Stimulated activated CD4-positive, alpha-beta T cell treated with anti-CD3 and anti-CD28 coated beads, Interleukin-1b, Interleukin-23, amount 100 ng/mL, for 48 hours (primary cell): ENCODE measurements around the gene PACS2.

ENCODE experiments used
- DNase-seq: peaks from one replicate; pipeline ENCODE4 v3.0.0-alpha.2; 2020

PACS2 gene

DNA sequence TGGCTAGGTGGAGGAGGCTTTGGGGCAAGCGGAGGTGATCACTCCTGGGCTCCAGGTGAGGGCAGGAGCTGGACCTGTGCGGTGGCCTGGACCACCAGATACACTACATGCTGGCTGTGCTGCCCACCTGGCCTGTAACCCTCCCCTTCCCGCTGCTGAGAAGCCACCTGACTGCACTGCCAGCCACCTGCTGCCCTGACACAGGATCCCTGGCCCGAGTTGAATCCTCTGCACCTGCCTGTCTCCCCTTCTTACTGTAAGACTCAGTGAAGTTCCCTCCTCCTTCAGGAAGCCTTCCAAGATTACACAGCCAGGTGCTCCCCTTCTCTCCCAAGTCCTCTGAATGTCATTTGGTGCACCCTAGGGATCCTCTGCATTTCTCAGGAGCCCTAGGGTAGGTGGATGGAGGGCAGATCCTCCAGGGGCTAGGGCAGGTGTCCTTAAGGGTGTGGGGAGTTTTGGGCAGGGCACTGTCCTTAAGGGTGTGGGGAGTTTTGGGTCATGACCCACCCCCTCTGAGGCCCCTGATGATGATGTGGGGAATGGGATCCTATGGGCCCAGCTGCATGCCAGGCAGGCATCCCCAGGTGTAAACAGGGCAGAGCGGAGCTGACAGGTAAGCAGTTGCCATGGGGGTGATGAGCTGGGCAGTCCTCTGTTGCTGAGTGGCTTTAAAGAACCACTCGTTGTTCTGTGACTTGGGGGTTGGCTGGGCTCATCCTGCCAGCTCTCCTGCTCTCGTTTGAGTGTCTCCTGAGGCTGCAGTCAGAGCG lies 98.4 kb downstream of the PACS2 start:
- no peak for DNase-seq

GRCh38 chr14:105413544-105413886 lies 99.0 kb downstream of the PACS2 start:
- no peak for DNase-seq

GRCh38 chr14:105414456-105415371 lies 100.2 kb downstream of the PACS2 start:
- peak; percentile 77 for DNase-seq

DNA sequence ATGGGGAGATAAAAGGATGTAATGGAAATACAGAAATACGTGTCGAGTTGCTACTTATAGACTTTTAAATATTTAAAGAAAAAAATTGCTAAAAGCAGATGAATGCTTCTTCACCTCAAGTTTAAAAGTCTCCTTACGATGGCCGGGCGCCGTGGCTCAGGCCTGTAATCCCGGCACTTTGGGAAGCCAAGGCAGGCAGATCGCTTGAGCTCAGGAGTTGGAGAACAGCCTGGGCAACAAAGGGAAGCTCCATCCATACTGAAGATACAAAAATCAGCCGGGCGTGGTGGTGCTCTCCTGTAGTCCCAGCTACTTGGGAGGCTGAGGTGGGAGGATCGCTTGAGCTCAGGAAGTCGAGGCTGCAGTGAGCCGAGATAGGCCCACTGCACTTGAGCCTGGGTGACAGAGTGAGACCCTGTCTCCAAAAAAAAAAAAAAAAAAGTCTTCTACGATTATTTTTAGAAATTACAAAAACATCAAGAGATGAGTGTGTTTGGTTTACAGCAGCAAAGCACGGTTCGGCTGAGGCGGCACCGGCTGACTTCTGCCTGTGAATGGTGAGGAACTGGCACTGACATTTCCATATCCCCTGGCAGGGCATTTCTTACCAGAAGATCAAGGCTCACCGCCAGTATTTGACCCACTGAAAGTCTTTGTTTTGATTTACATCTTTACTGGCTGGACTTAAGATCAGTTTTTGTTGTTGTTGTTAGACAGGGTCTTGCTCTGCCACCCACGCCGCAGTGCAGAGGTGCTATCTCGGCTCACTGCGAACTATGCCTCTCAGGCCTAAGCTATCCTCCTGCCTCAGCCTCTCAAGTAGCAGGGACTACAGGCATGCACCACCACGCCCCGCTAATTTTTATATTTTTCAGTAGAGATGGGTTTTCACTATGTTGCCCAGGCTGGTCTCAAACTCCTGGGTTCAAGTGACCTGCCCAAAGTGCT lies 101.2 kb downstream of the PACS2 start:
- DNase-seq, result no peak

GRCh38 chr14:105416671-105417070 lies 102.1 kb downstream of the PACS2 start:
- no peak for DNase-seq

DNA sequence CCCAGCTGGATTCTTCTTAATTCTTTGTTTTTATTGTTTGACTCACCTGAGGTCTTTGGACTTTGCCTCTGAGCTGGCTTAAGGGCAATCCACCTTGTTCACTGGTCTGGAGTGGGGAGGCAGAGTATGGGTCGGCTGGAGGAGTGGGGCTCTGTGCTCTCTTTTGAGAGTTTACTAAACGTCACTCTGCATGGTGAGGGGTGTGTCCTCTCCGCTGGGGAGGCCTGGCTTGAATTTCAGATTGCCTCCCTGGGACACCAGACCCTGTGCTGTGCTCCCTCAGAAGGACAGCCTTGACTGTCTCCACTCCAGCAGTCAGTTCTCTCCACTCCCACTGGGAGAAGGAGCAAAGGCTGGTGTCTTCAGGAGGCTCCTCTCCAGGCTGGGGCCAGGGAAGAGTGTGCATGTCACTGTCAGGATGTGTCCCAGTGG lies 103.2 kb downstream of the PACS2 start:
- DNase-seq, result no peak

GRCh38 chr14:105418269-105419194 lies 104.0 kb downstream of the PACS2 start:
- DNase-seq, result no peak

GRCh38 chr14:105419195-105420091 lies 104.9 kb downstream of the PACS2 start, which contains the start of gene MTA1:
TSS of gene MTA1 (plus strand) at chr14:105419827. CDS start at chr14:105420036, 209 bp downstream.
- DNase-seq, result no peak

DNA sequence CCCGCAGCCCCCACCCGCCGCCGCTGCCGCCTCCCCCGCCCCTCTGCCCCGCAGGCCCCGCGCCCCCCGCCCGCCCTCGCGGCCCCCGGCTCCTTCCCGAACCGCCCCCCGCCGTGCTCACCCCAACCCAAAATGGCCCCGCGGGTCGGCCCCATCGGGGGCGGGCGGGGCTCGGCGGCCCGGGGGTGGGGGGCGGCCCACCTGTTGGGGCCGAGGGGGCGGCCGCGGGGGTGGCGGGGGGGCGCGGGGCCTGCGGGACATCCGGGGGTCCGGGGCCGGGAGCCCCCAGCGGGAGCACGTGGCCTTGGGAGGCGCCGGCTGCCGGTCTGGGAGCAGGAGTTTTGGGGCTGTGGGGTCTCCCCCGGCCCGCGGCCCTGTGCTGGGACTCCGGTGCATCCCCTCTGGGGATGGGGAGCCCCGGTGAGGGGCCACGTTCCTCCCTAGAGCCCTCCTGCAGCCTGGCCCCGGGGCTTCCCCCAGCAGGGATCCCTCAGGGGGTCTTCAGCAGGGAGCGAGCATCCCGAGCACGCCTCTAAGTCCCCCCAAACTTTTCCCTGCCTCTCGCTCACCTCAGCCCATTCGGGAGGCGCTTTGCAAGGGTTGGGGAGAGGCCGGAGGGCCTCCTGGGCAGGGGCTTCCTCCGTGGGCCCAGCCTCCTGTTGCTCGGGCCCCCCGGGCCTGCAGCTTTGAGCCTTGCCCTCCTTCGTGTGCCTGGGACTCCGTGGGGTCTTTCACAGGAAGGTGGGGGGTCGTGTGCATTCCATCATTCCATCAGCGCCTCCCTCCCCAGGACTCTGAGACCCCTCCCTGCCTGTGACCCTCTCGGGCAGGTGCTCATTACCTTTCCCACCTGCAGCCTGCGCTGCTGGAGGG lies 105.8 kb downstream of the PACS2 start:
- no peak for DNase-seq

GRCh38 chr14:105420974-105421674 lies 106.6 kb downstream of the PACS2 start:
- DNase-seq, result no peak

DNA sequence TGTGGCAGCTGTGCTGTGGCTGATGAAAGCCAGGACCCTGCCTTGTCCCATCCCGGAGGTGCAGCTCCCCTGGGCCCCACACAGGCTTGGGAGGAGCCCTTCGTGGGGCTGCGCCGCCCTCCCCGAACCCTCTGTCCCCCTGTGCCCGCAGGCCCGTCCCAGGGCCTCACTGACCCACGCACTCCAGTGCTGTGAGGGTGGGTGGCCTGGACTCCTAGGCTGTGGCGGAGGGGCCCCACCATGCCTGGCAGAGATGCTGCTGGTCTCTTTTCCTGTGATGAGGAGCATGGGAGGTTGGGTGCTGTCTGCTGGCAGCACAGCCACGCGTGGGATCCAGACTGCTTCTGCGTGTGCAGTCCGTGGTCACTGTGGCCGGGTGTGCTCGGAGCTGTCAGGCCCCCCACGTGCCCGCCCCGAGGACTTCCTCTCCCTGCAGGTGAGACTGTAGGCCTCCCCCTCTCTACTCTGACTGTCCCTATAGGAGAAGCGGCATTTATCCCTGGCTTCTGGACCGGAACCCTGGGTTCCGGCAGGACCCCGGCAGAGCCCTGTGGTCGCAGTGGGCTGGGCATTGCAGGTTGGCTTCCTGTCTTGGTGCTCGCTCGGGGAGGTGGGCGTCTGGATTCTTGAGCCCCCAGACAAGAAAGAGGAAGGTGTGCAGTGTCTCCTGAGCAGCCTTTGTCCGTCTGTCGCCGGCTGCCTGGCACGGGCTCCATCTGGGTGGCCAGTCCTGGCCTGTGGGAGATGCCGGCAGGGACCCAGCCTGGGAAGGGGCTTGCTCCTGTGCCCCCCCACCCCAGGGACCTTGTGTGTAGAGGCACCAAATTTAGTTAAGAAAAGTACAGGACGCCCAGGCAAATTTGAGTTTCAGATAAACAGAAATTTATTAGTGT lies 107.4 kb downstream of the PACS2 start:
- DNase-seq, result no peak

- no peak for DNase-seq
Measured at GRCh38 chr14:105422695-105423487, 108.3 kb downstream of the PACS2 start.

DNA sequence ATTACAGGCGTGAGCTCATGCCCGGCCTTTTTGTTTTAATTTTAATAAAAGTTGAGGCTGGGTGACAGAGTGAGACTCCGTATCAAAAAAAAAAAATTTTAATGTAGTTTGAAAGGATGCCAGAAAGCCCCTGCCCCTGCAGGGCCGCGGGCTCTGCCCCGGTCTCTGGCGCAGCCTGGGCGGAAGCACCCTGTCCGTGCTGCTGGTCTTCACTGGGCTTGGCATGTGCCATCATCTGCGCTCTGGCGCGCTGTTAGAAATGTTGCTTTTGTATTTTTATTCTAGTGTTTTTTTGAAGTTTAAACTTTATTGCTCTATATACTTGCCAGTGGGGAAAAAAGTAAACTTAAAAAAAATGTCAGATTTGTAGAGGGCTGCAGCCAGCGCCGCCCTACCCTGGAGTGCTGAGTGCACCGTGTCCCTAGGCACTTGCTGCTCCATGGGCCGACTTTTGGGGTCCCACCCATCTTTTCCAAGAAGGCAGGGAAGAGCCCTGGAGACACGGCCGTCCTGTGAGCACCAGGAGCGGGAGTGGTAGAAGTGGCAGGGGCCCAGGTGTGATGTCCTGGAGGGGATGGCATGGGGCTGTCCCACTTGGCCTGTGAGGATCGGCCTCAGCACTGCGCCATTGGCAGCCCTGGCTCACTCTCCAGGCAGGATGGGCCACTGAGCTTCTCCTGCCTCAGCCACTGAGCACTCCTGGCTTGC lies 109.1 kb downstream of the PACS2 start:
- no peak for DNase-seq

GRCh38 chr14:105424861-105425260 lies 110.3 kb downstream of the PACS2 start:
- no peak for DNase-seq

GRCh38 chr14:105425823-105426247 lies 111.3 kb downstream of the PACS2 start:
- DNase-seq, result no peak
